Measurements from ENCODE around the gene SPECC1. TPM values are rescaled to one million over a fixed set of nuclear protein-coding genes. Genes with fewer than 3 reads are reported as not detected.

The SPECC1 gene
- polyA plus RNA-seq, 1 experiment: 56.4 TPM

- Histone ChIP-seq H3K9me3 (ENCODE audit: control insufficient read depth, insufficient read depth, low read length) (no peaks in the 10 kb centered on the region), H3K27ac (ENCODE audit: low read depth, low read length) (no peak overlapping the region), H3K27me3 (ENCODE audit: control insufficient read depth, insufficient read depth, low read length) (peaks cover 7% of the 10 kb centered on the region), H3K4me3 (ENCODE audit: low read depth, low read length) (no peak overlapping the region)
- ChIA-PET POLR2A (interaction anchor here (1.2 kb wide), 1 partner anchor 124 kb away, joined by 3 read pairs; no protein-coding TSS in a partner anchor), CTCF (interaction anchor here (0.5 to 2.6 kb wide), 22 partner anchors 9 to 203 kb away, joined by 3 to 71 read pairs (median 3); partner anchors contain the start of gene SPECC1)
- peak; percentile 84 for TF ChIP-seq CTCF (IDR thresholded peaks at IDR 0.05; ENCODE audit: low read depth, low read length)
- no peak for DNase-seq (ENCODE audit: low read depth, low spot score)
Observed at GRCh38 chr17:20116683-20117309, 107.6 kb downstream of the SPECC1 start.

- H3K27me3 ChIP-seq (ENCODE audit: control insufficient read depth, insufficient read depth, low read length): no peaks in the 10 kb centered on the region
- ChIA-PET POLR2A (no interaction called here), CTCF (interaction anchor here (2.6 kb wide), 1 partner anchor 125 kb away, joined by 71 read pairs; no protein-coding TSS in a partner anchor)
- no peak overlapping the region for H3K4me3 ChIP-seq (ENCODE audit: low read depth, low read length)
- no peaks in the 10 kb centered on the region for H3K9me3 ChIP-seq (ENCODE audit: control insufficient read depth, insufficient read depth, low read length)
- no peak overlapping the region for H3K27ac ChIP-seq (ENCODE audit: low read depth, low read length)
- TF ChIP-seq CTCF (IDR thresholded peaks at IDR 0.05; ENCODE audit: low read depth, low read length): no peak
- DNase-seq (ENCODE audit: low read depth, low spot score): no peak
Observed at GRCh38 chr17:20118280-20118679, 109.1 kb downstream of the SPECC1 start.

GRCh38 chr17:20120836-20121235, 111.7 kb downstream of the SPECC1 start:
- Histone ChIP-seq H3K27ac (ENCODE audit: low read depth, low read length) (no peak overlapping the region), H3K9me3 (ENCODE audit: control insufficient read depth, insufficient read depth, low read length) (no peaks in the 10 kb centered on the region), H3K27me3 (ENCODE audit: control insufficient read depth, insufficient read depth, low read length) (no peaks in the 10 kb centered on the region), H3K4me3 (ENCODE audit: low read depth, low read length) (no peak overlapping the region)
- CTCF ChIA-PET: interaction anchor here (0.6 to 3.2 kb wide), 14 partner anchors 18 to 1046 kb away, joined by 3 to 32 read pairs (median 4); no protein-coding TSS in a partner anchor
- no peak for DNase-seq (ENCODE audit: low read depth, low spot score)
- POLR2A ChIA-PET: interaction anchor here (0.6 kb wide), 1 partner anchor 150 kb away, joined by 3 read pairs; no protein-coding TSS in a partner anchor
- no peak for TF ChIP-seq CTCF (IDR thresholded peaks at IDR 0.05; ENCODE audit: low read depth, low read length)

GRCh38 chr17:20121359-20122253, 112.4 kb downstream of the SPECC1 start:
- POLR2A ChIA-PET: no interaction called here
- no peak overlapping the region for H3K4me3 ChIP-seq (ENCODE audit: low read depth, low read length)
- CTCF ChIA-PET: interaction anchor here (0.6 to 3.2 kb wide), 24 partner anchors 11 to 199 kb away, joined by 3 to 32 read pairs (median 4); partner anchors contain the start of gene SPECC1
- H3K27ac ChIP-seq (ENCODE audit: low read depth, low read length): no peak overlapping the region
- peak; percentile 93 for TF ChIP-seq CTCF (IDR thresholded peaks at IDR 0.05; ENCODE audit: low read depth, low read length)
- no peaks in the 10 kb centered on the region for H3K9me3 ChIP-seq (ENCODE audit: control insufficient read depth, insufficient read depth, low read length)
- H3K27me3 ChIP-seq (ENCODE audit: control insufficient read depth, insufficient read depth, low read length): no peaks in the 10 kb centered on the region
- DNase-seq (ENCODE audit: low read depth, low spot score): peak; percentile 33

Measured in AG04450 (cell line).